Measurements from ENCODE around the gene UMPS.
A peak's percentile ranks its signal among the peaks of the same experiment; 100 is the strongest.

UMPS gene

DNA sequence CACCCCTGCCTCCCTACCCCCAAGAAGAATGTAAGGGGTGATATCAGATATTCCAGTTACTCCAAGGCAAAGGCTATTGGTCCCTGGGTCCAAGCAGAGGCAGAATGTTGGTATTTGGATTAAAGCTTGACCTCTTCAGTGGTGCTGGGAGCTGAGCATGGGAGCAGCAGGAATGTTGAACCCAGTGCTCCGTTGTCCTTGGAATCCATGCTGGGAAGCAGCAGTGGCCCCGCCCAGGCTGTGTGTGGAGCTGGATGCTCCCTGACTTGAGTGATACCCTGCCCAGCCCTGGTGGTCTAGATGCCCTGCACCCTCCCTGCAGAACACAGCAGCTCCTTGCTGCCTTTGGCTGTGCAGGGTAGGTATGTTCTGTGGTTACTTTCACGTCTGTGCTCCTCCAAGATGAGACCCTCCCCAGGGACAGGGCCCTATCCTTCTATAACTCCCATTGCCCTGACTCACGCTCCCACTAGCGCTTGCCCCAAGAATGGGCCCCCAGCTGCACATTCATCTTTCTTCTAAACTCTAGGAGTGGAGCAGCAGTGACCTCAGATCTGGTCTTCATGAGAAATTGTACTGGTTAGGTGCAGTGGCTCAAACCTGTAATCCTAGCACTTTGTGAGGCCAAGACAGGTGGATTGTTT lies 35.1 kb downstream of the UMPS start:
- DNase-seq = no peak

DNA sequence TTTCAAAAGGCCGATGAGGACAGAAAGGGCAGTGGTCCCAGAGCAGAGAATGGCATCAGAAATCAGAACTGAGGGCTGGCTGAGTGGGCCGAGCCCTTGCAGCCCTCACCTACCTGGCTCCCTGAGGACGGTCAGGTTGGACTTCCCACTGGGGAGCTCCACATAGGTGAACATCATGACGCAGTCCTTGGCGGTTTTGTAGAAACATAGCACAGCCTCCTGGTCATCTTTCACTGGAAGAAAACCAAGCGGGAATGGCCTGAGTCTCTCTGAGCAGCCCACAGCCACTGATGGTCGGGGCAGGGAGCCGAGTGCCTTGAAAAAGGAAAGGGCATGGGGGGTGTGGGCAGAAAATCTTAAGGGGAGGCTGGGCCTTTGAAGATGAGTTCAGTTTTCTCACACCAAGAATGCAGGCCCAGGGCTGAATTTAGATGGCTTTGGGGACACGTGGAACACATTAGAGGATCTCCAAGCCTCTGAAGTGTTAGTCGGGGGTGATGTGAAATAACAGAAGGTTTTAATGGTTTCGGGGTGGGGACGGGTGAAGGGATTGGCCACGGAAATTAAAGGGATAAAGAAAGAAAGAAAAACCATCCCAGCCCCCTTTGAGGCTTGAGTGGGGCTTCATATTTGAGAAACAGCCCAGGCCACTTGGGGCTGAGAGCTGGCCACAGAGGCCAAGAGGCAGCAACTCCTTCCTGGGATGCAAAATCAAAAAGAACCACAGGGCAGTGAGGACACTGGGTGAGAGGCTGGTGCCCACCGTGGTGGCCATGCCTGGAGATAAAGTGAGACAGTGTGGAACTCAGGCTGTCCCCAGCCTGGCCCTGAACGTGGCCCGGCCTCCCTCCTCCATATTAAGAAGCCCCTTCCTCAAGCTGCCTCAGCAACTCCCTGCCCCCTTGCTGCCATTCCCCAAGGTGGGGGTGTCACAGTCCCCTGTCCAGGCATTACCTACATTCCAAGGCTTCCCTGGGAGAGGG lies 36.2 kb downstream of the UMPS start:
- DNase-seq = no peak

DNA sequence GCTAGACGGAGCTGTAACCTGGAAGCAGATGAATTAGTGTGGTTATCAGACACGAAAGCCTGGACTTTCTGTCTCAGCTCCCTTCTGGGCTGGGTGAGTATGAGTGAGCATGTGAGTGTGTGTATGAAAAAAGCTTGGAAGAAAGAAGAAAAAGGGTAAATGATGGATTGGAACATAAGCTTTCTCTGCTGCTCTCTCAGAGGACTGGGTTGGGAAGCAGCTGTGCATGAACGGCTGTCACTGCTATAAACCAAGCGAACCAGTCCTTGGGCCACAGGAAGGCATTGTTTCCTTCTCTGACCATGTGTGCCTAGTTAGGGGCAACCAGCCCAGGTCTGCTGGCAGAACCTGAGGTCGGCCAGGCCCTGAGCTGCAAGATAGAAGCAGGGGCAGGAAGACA lies 37.0 kb downstream of the UMPS start:
- no peak for DNase-seq

DNA sequence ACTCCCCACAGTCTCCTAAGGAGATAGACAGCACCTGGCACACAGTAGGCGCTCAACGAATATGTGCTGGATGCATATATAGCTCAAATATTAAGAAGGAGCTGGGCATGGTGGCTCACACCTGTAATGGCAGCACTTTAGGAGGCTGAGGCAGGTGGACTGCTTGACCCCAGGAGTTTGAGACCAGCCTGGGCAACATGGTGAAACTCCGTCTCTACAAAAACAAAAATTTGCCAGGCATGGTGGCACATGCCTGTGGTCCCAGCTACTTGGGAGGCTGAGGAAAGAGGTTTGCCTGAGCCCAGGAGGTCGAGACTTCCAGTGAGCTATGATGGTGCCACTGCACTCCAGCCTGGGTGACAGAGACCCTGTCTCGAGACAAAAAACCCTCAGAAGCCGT lies 37.4 kb downstream of the UMPS start:
- no peak for DNase-seq

DNA sequence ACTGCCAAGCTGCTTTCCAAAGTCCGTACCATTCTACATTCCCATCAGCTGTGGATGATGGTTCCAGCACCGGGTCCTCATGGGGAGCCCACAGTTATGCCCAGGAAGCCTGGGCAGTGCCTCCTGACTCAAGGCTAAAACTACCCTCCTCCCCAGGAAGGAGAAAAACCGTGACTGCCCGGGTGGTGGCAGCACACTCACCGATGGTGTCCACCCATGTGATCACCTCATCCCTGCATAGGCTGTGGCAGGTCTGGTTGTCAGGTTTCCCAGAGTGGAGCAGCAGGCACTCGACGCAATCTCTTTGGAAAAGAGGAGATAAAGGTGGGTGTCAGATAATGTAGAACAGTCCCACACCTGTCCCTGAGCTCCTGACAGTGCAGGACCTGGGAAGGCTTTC lies 38.6 kb downstream of the UMPS start:
- DNase-seq = no peak

DNA sequence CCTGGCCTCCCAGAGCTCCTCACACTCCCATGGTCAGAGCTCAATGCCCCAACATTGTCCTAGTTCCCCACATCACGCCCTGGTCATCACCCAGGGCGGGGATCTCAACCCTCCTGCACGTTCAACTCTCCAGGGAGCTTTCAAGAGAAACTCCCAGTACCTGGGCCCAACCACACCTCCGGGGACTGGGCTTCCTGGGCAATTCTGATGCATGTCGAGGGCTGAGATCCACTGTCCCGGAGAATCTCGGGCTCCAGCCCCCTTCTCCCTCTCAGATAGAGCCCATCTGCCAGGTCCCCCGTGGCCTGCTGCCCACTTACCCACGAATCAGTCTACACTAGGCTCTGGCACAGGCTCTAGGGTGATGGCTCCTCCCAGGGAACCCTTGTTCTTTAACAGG lies 39.2 kb downstream of the UMPS start:
- no peak for DNase-seq

DNA sequence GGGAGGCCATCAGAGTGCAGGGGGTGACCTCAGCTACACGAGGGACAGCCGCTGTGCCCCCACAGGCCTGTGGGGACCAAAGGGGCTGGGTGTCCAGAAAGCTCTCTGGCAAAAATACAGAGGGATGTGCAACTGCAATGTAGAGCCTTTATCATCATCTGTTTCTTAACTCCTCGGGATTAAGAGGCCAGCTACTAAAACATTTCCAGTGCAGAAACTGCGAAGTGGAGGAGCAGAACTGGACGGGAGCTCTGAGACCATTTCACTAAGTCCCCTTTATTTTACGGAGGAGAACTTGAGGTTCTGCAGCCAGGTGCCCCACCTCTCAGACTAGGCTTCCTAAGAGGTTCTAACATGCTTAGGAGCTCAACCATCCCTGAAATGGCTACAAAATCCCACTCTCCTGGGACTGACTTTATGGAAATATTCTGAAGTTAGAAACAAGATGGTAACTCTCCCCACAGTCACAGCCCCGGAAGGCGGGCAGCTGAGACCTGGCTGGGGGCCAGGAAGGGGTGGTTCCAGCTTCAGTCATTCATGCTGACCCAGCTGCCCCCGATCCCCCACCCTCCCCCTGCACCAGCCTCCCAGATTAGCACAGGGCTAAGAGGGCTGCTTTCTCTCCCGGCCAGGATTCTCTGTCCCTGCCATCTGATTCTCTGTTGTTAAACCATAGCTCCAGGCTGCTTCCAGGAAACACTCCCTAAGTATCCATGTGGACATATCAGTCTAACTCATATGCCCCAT lies 40.3 kb downstream of the UMPS start:
- peak; percentile 75 for DNase-seq

DNA sequence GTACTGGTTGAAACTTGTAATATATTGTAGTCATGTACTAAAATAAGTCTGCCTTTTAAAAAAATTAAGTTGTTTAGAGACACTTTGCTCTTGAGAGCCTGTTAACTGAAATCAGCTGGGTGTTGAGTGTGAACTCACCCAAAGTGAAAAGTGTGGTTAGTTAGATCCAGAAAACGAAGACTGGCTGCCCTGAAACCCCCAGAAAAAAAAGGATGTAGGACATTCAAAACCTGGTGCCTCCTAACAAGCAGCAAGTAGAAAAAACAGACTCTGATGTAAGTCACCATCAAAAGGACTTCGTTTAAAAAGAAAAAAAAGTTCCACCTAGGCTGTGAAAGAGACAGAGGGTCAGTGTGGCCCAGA lies 40.8 kb downstream of the UMPS start:
- DNase-seq = no peak

DNA sequence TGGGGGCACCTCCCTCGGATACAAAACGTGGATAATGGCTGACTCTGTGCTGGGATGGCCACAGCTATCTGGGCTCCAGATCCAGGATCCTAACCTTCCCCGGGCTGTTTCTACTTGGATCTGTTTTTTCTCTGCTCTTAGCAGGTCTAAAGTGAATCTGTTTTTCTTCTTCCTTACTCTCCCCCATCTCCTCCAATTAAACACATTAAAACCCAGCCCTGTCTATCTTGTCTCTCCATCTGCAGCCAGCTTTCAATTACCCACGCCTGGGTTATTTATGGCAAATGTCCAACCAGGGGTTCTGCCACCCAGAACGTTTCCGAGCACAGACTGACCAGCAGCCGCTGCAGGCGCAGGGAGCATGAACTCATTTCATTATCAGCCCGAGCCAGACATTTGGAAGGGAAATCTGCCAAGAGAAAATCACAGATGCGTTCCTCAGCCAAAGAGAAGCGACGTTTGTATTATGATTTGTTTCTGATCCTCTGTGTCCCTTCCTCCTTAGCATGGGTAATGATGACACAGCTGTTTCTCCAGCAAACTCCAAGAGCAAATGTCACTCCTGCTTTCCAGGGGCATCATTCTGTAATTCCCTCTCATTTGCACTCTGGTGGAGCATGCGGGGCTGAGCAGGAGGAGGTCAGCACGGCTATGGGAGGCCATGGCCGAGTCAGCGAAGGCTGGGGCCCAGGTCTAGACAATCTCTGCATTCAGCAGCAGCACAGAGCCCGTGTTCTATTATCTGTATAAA lies 42.0 kb downstream of the UMPS start:
- DNase-seq = peak; percentile 92

DNA sequence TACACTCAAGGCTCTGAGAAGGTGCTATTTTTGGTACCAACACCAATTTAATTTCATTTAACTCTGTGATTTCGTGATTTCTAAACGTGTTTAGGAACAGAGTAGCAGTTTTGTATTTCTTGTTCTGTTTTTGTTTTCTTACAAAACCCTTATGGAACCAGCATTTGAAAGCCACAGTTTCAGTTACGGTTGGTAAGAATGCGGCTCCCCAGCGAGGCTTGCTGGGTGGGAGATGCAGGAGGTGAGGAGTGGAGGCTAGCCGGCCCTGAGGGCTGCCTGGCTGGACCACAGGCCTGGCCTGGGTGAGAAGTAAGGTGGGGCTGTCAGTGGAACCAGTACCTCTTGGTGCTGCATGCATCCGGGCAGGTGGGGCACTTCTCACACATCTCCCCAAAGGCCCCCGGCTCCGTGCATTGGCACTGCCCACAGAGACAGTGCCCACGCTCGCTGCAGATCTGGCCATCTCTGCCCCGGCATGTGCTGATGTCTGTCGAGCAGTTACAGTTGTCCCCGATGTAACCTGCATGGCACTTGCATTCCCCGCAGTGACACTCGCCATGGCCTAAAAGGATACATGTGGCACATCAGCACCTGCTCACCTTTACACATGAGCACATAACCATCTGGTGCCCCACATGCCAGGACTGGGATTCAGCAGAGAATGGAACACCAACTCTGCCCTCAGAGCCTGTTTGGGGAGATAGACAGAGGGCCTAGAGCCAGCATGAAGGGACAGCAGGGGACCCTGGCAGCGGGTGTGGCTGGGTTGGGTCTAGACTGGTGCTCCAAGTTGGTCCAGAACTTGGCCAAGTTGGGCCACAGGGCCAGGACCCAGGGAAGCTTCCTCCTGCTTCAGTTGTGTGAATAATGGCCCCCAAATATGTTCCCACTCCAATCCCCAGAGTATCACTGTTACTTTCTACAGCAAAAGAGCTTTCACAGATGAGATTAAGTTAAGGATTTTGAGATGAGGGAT lies 43.4 kb downstream of the UMPS start:
- DNase-seq = no peak

DNA sequence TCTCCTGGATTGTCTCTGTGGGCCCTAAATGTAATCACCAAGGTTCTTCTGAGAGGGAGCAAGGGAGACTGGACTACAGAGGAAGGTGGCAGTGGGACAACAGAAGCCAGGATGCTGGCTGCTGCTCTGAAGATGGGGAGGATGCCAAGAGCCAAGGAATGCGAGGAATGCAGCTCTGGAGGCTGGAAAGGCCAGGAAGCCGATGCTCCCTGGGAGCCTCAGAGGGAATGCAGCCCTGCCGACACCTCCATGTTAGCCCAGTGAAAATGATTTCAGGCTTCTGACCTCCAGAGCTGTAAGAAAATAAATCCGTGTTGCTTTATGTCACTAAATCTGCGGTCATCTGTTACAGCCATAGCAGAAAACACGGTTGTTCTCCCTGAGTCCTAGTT lies 44.1 kb downstream of the UMPS start:
- no peak for DNase-seq

DNA sequence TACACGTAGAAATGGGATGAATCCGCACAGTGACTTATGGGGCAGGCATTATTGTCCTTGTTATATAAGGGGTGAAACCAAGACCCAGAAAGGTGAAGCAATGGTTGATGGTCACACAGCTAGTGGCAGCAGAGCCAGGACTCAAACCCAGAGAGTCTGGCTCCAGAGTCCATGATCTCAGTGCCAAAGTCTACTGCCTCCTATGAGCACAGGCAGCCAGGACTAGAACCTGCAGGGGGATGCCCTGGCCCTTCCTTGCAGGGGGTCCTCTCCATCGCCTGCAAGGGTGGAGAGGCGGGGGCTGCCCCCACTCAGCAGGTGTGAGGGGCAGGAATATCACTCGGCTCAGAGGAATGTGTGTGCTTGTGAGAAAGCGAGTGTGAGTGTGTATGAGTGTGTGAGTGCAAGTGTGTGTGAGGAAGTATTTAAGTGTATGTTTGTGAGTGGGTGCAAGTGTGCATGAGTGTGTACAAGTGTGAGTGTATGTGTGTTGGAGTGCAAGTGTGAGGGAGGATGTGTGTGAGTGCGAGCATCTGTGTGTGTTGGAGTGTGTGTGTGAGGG lies 44.7 kb downstream of the UMPS start:
- DNase-seq = no peak

DNA sequence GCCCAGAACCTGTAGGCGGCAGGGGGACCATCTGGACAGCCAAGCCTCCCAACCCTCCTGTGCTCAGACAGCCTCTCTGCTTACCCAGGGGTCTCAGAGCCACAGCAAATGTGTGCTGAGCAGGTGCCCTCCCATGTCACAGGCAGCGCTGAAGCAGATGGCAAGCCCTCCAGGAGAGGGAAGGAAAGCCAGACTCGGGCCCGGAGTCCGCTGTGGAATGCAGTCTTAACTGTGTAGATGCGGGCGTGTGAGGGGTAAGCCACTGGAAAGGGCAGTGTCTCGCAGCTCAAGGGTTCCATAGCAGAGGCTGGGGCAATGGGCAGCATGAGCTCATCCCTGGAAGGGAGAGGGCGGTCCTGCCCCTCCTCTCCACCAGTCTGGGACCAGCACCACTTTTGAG lies 45.6 kb downstream of the UMPS start:
- no peak for DNase-seq

DNA sequence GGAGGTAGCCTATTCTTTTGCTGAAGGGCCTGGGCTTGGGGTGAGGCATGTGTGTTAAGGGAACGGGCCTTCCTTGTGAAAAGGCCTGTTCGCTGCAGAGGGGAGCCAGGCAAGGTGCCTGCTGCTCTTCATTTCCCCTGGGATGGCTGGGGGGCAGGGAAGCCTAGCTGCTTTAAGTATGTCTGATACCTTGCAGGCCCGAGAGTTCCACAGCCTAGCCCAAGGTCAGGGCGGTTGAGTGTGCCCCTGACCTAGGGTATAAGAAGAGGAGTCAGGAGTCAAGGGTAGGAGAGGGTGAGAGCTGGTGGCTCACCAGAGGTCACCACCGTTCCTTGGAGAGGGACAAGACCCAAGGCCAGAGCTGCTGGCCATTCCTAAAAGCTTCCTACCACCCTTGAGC lies 46.6 kb downstream of the UMPS start:
- no peak for DNase-seq

DNA sequence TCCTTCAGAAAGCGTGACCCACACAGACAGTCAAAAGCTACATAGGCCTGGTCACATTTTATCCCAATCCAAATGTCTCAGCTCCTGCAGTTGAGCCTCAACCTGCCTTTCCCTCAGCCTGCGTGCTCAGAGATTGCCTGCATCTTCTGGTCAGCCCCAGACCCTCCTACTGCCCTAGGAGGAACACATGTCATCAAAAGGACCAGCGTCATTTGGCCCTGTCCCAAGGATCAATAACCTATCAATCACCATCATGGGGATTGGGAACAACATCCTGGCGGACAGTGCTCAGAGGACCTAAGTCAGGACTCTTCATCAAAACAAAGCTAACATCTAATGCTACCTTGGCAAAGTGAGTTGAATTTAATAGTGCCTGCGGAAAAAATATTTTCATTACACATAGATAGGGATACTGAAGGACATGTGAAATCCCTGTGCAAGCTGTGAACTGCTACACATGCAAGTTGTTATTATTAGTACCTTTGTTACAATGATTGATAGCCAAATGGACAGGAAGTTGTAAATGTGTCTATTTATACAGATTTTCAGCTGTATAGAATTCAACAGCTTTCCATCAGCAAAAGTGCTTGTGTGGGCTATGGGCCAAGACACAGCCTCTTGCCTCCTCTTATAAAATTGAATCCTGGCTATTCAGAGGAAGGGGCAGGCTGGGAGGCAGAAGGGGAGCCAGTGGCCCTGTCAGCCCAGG lies 47.7 kb downstream of the UMPS start:
- peak; percentile 42 for DNase-seq

DNA sequence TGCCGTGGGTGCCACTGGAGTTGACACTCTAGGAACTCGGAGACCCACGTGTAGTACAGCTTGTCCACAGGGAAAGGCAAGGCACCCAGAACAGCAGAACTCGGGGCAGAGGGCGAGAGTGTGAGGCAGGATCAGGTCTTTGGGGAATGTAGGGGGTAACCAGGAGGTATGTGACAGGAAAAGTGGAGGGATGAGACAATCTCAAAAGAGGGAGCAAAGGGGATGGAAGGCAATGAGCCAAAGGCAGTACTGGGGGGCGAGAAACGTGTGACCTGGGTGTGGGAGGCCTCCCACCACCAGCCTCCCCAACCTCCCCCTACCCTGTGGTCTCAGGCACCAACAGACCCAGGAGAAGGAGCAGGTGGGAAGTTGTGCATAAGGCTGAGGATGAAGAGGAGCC lies 48.9 kb downstream of the UMPS start:
- DNase-seq = no peak

DNA sequence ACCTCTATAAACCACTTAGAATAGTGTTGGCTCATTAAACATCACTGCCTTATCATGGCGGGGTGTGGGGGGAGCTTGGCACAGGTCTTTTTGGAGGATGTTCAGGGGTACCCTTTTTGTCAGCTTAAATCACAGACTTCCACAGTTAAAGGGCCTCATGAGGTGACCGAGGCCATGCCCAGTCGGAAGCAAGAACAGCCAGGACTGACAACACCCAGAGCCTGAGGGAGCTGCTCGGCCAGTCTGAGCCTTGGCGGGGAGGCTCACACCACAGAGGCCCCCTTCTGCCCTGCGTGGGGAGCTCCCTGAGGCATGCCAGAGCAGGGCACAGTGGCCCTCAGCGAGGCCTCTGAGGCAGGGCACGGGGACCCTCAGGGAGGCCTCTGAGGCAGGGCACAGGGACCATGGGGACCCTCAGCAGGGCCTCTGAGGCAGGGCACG lies 49.5 kb downstream of the UMPS start:
- DNase-seq = no peak

DNA sequence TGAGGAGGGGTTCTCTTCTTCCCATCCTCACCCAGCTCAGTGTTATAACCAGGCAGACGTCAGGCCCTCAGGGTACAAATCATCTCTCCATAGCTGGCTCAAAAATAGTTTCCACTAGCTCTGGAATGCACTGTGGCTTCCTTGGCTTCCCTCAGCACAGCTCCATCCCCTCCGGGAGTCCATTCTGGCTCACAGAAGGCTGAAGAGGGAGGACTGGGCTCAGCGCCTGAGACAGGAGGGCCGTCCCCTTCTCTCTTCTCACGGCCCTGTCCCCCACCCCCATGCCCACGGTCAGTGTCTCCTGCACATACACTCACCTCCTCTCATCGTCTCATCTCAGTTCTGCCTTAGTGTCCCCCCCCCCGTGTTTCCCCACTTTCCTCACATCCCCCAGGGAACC lies 50.1 kb downstream of the UMPS start:
- no peak for DNase-seq

DNA sequence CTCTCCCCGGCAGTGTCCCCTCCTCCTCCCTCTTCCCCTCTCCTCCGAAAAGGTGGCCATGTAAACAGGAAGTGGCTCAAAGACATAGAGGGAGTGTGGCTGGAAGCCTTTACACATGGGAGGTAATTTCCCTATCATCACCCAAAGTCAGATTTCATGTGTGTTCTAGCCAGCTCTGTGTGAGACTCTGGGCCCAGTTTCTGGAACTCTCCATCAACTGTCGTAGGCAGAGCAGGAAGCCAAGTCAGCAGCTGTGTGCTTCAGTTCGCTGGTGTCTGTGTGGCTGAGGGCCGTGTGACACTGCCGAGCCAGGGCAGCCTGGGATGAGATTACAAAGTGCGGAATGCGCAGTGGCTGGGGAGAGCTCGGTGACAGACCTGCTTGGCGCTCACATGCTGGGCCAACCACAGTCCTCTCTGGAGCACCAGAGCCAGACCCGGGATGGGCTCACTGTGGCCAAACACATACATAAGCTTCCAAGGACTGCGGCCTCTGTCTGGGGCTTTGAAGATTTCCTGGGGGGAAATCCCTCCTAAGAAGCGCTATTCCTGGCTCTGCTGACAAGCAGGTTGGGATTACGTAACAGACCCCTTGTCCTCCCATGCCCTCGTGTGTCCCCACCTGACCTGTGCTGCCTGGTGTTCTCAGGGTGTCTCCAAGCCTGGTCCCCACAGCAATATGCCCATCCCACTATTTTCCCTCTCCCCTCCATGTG lies 50.7 kb downstream of the UMPS start:
- DNase-seq = no peak
